Skeletal muscle tissue (tissue), 4 donors: Measurements from ENCODE around the gene CROCC2. TPM values are rescaled to one million over a fixed set of nuclear protein-coding genes. Genes with fewer than 3 reads are reported as not detected.

Experiments used
- H3K27ac ChIP-seq: one replicate; pipeline ENCODE4 v1.7.0; 2013; ENCODE audit warnings: mild to moderate bottlenecking, low read depth, low read length, inconsistent platforms
- H3K27me3 ChIP-seq, 3 donors: one replicate each; pipeline ENCODE4 v1.7.0; 2013; ENCODE audit warnings: low read length in 3 of 3; ENCODE audit not compliant: control insufficient read depth in 3 of 3, insufficient read depth in 3 of 3
- H3K36me3 ChIP-seq, 3 donors: one replicate each; pipeline ENCODE4 v1.7.0; 2013; ENCODE audit warnings: low read length in 3 of 3; ENCODE audit not compliant: control insufficient read depth in 3 of 3, insufficient read depth in 3 of 3
- H3K4me1 ChIP-seq, 3 donors: one replicate each; pipeline ENCODE4 v1.7.0; 2013; ENCODE audit warnings: low read length in 3 of 3, mild to moderate bottlenecking in 3 of 3; ENCODE audit not compliant: control insufficient read depth in 3 of 3, insufficient read depth in 3 of 3
- H3K4me3 ChIP-seq, 3 donors: one replicate each; pipeline ENCODE4 v1.7.0; 2013; ENCODE audit warnings: low read length in 3 of 3
- H3K9ac ChIP-seq, 3 donors: one replicate each; pipeline ENCODE4 v1.7.0; 2013; ENCODE audit warnings: low read length in 3 of 3, mild to moderate bottlenecking in 3 of 3, moderate library complexity in 2 of 3, low read depth in 1 of 3
- H3K9me3 ChIP-seq, 3 donors: one replicate each; pipeline ENCODE4 v1.7.0; 2013; ENCODE audit warnings: low read length in 3 of 3; ENCODE audit not compliant: control insufficient read depth in 3 of 3
- total RNA-seq: library from RNA; depleted of rRNA; stranded (reverse); fragments of >200 nt; gene quantifications from one replicate; pipeline ENCODE4 v1.2.3, GENCODE V29; 2014
- donor health status: Osteomylitis.

Gene CROCC2
- total RNA-seq, 1 donor from 2014 or later: under 0.01 TPM

DNA sequence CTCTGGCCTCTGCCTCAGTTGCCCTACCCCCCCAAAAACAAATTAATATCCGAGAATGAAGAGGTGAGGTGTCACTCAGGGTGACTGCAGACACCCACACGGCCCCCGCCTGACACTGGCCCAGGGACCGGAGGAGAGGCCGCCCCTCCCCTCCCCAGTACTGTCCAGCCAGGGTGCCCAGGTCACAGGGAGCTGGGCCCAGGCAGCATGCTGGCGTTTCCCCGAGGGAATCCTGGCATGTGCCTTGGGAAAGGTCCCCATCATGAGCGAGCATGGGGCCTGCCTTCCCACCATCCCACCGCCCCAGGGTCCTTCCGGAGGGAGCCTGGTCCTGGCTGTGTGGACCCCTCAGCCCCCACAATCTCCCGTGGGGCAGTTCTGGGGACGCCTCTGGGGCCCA lies 13.2 kb upstream of the CROCC2 start:
- H3K4me1 ChIP-seq: peaks cover under 1 to 6% (median 3%) of the 10 kb centered on the region in 3 donors
- peaks cover 0 to 3% (median 0%) of the 10 kb centered on the region in 3 donors for H3K27me3 ChIP-seq

GRCh38 chr2:240893363-240893844 lies 12.7 kb upstream of the CROCC2 start:
- H3K36me3 ChIP-seq: no peaks in the 10 kb centered on the region
- H3K4me3 ChIP-seq: no peak overlapping the region
- peaks cover 4 to 8% (median 8%) of the 10 kb centered on the region in 3 donors for H3K4me1 ChIP-seq
- H3K9ac ChIP-seq: no peak overlapping the region
- H3K9me3 ChIP-seq: no peaks in the 10 kb centered on the region
- peaks cover 0 to 3% (median 0%) of the 10 kb centered on the region in 3 donors for H3K27me3 ChIP-seq
- no peak overlapping the region for H3K27ac ChIP-seq

More for the DNA sequence above, 13.2 kb upstream of the CROCC2 start:
- Histone ChIP-seq H3K9ac (no peak overlapping the region), H3K9me3 (no peaks in the 10 kb centered on the region), H3K27ac (no peak overlapping the region), H3K36me3 (no peaks in the 10 kb centered on the region), H3K4me3 (no peak overlapping the region)

DNA sequence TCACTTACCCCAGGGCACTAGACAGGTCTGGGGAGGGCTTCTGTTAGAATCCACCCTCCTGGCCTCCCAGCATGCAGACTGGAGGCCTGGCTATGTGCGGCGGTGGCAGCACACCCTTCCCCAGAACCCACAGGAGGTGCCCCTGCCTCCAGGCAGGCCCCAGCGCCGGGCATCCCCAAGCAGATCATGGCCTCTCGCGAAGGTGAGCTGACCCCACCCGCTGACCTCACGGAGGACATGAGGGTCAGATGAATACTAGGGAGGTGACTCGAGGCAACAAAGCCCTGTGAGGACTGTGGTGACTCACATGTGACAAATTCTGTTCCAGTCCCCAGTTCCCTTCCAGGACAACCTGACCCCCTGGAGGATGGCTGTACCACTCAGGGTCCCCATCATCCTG lies 12.1 kb upstream of the CROCC2 start:
- Histone ChIP-seq H3K27me3 (peaks cover 0 to 3% (median 0%) of the 10 kb centered on the region in 3 donors), H3K9me3 (no peaks in the 10 kb centered on the region), H3K4me1 (peaks cover 10 to 14% (median 12%) of the 10 kb centered on the region in 3 donors), H3K9ac (no peak overlapping the region), H3K27ac (no peak overlapping the region), H3K4me3 (no peak overlapping the region), H3K36me3 (no peaks in the 10 kb centered on the region)

DNA sequence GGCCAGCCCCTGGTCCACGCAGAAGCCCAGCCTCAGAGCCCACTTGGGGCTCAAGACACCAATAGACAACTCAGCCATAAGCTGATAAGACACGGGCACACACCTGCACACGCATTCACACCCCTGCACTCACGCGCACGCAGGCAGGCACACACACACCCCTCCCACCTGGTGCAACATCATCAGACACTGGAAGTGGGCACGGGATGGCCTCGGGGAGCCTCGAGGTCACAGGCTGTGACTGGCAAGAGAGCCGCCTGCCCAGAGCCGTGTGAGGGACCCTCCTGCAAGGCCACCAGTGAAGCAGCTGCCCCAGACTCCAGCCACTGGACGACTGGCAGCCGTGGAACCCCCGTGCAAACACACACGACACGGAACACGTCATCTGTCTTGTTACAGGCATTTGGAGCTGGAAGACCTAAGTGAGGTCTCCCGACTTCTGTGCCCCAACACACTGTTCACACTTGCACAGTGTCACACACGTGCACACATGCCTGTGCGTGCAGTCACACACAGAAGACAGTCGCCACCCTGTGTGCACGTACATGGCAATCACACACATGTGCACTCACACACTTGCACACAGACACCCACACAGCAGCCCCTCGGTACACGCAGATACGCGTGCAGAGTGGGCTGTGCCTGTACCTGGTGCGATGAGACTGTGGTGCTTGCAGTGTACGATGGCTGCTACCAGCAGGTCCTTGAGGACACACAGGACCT lies 11.1 kb upstream of the CROCC2 start:
- no peaks in the 10 kb centered on the region for H3K9me3 ChIP-seq
- H3K27ac ChIP-seq: no peak overlapping the region

GRCh38 chr2:240895656-240896388 lies 10.3 kb upstream of the CROCC2 start, which contains the start of gene MAB21L4:
Gene MAB21L4 (minus strand): TSS chr2:240896156. CDS start chr2:240895997, 159 bp downstream.
- Histone ChIP-seq H3K4me3 (no peak within 1 kb of the TSS), H3K27me3 (peaks cover 0 to 3% (median 0%) of the 10 kb centered on the region in 3 donors), H3K27ac (no peak within 1 kb of the TSS), H3K4me1 (peaks cover 13 to 18% (median 14%) of the 10 kb centered on the region in 3 donors), H3K36me3 (no peaks in the 10 kb centered on the region), H3K9ac (no peak within 1 kb of the TSS), H3K9me3 (no peaks in the 10 kb centered on the region)

More for the DNA sequence above, 11.1 kb upstream of the CROCC2 start:
- H3K36me3 ChIP-seq: no peaks in the 10 kb centered on the region
- H3K4me3 ChIP-seq: no peak overlapping the region
- H3K9ac ChIP-seq: no peak overlapping the region
- H3K27me3 ChIP-seq: peaks cover 0 to 3% (median 0%) of the 10 kb centered on the region in 3 donors
- H3K4me1 ChIP-seq: peaks cover 13 to 18% (median 14%) of the 10 kb centered on the region in 3 donors

DNA sequence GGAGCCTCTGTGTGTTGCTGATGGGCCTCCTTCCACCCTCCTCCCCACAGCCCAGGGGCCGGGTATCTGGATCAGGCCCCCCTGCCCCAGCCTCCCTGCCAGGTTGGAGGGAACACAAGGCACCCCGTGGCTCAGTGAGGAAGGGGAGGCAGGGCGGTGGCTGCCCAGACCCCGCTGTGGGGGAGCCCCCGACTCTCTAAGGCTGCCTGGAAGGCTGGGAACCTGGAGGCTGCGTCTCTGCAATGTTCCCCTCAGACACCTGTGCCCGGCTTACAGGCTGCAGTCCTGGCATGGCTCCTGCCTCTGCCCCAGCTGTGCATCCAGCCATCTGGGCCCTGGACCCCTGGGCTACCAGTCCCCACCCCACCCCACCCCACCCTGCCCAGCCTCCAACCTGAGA lies 9.7 kb upstream of the CROCC2 start:
- Histone ChIP-seq H3K36me3 (no peaks in the 10 kb centered on the region), H3K4me3 (no peak overlapping the region), H3K9me3 (no peaks in the 10 kb centered on the region), H3K27me3 (peaks cover 0 to 3% (median 0%) of the 10 kb centered on the region in 3 donors), H3K4me1 (peaks cover 13 to 18% (median 14%) of the 10 kb centered on the region in 3 donors), H3K9ac (no peak overlapping the region), H3K27ac (no peak overlapping the region)

GRCh38 chr2:240896871-240897692 lies 9.1 kb upstream of the CROCC2 start:
- peaks cover 0 to 3% (median 0%) of the 10 kb centered on the region in 3 donors for H3K27me3 ChIP-seq
- H3K4me3 ChIP-seq: no peak overlapping the region
- no peak overlapping the region for H3K27ac ChIP-seq
- H3K9me3 ChIP-seq: no peaks in the 10 kb centered on the region
- no peaks in the 10 kb centered on the region for H3K36me3 ChIP-seq
- peaks cover 13 to 18% (median 14%) of the 10 kb centered on the region in 3 donors for H3K4me1 ChIP-seq
- H3K9ac ChIP-seq: no peak overlapping the region

DNA sequence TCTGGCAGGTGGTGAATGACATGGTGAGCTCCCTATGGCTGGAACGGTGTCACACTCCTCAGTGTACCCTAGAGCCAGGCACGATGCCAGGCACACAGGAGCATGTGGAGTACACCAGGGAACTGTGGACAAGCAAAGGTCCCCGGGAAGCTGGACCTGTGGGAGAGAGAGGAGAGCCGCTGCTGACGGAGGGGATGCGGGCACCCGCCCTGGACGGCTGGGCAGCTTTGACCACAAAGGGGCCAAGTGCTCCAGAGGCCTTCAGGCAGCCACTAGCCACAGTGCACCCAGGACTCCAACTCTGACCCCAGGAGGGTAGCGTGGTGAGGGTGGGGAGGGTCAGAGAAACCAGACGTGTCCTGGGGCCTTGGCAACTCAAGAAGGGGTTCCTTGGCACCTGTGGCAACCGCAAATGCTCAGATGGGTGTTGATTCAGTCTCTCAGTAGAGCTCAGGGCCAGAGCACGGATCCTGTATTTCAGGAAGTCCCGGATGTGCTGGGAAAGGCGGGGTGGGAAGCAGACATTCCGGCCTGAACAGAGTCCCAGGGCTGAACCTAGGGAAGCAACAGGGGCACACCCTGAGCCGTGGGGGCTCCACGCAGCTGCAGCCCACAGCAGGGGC lies 7.9 kb upstream of the CROCC2 start:
- Histone ChIP-seq H3K9me3 (no peaks in the 10 kb centered on the region), H3K27me3 (peaks cover 0 to 3% (median 0%) of the 10 kb centered on the region in 3 donors), H3K4me1 (peaks cover 13 to 18% (median 14%) of the 10 kb centered on the region in 3 donors), H3K27ac (no peak overlapping the region), H3K36me3 (no peaks in the 10 kb centered on the region), H3K4me3 (no peak overlapping the region), H3K9ac (no peak overlapping the region)
